ENCODE results near the gene ACO1.

Gene ACO1

GRCh38 chr9:32424616-32425015, 40.2 kb downstream of the ACO1 start:
- DNase-seq: no peak

GRCh38 chr9:32426278-32426939, 42.0 kb downstream of the ACO1 start:
- DNase-seq: peak; percentile 5 to 16

- DNase-seq: peak in 1 of 2 donors; percentile 8
Observed at GRCh38 chr9:32427111-32427873, 42.8 kb downstream of the ACO1 start.

GRCh38 chr9:32430720-32431119, 46.3 kb downstream of the ACO1 start:
- DNase-seq: no peak

GRCh38 chr9:32431196-32431595, 46.8 kb downstream of the ACO1 start:
- no peak for DNase-seq

GRCh38 chr9:32431940-32432555, 47.6 kb downstream of the ACO1 start:
- no peak for DNase-seq

GRCh38 chr9:32434892-32435291, 50.4 kb downstream of the ACO1 start:
- DNase-seq: no peak

- DNase-seq: no peak
Observed at GRCh38 chr9:32441678-32442077, 57.2 kb downstream of the ACO1 start.

GRCh38 chr9:32442433-32442832, 58.0 kb downstream of the ACO1 start:
- DNase-seq: no peak

GRCh38 chr9:32449969-32450368, 65.5 kb downstream of the ACO1 start:
- no peak for DNase-seq

- DNase-seq: no peak
Observed at GRCh38 chr9:32454280-32454679, 69.8 kb downstream of the ACO1 start.

GRCh38 chr9:32455738-32456137, 71.3 kb downstream of the ACO1 start:
- no peak for DNase-seq

- DNase-seq: no peak
Observed at GRCh38 chr9:32456564-32456963, 72.1 kb downstream of the ACO1 start.

- DNase-seq: no peak
Observed at GRCh38 chr9:32463500-32464293, 79.3 kb downstream of the ACO1 start.

GRCh38 chr9:32468740-32469139, 84.3 kb downstream of the ACO1 start:
- DNase-seq: no peak

- DNase-seq: no peak
Observed at GRCh38 chr9:32472344-32472743, 87.9 kb downstream of the ACO1 start.

- no peak for DNase-seq
Observed at GRCh38 chr9:32483343-32483742, 98.9 kb downstream of the ACO1 start.

GRCh38 chr9:32486839-32487562, 102.6 kb downstream of the ACO1 start:
- no peak for DNase-seq

- DNase-seq: no peak
Observed at GRCh38 chr9:32487981-32488380, 103.5 kb downstream of the ACO1 start.

GRCh38 chr9:32490601-32491000, 106.2 kb downstream of the ACO1 start:
- no peak for DNase-seq

GRCh38 chr9:32497921-32498320, 113.5 kb downstream of the ACO1 start:
- no peak for DNase-seq

GRCh38 chr9:32500768-32501167, 116.3 kb downstream of the ACO1 start:
- no peak for DNase-seq

GRCh38 chr9:32501868-32502267, 117.4 kb downstream of the ACO1 start:
- no peak for DNase-seq
